Ureter (tissue), 1 donor: ENCODE data around the gene PLA2G5. TPM values are rescaled to one million over a fixed set of nuclear protein-coding genes. Genes with fewer than 3 reads are reported as not detected.
A peak's percentile ranks its signal among the peaks of the same experiment; 100 is the strongest.

ENCODE experiments used
- DNase-seq: peaks from one replicate; pipeline ENCODE4 v3.0.0-alpha.2; 2020; ENCODE audit warnings: low spot score
- total RNA-seq: library from RNA; stranded (reverse); gene quantifications from one replicate; pipeline ENCODE4 v1.2.4, GENCODE V29; 2023
- donor health status: DM: yes; HTN: yes; CAD: no.

Gene PLA2G5
- total RNA-seq, 1 donor from 2014 or later, result 2.4 TPM

- DNase-seq, result peak; percentile 3
Observed at GRCh38 chr1:20068722-20069121, 1.3 kb upstream of the PLA2G5 start.

- no peak for DNase-seq
Observed at GRCh38 chr1:20070357-20070756, 363 bp downstream of the PLA2G5 start.

- no peak for DNase-seq
Observed at GRCh38 chr1:20071416-20071815, 1.4 kb downstream of the PLA2G5 start.

GRCh38 chr1:20072771-20073170 is 2.8 kb downstream of the PLA2G5 start:
- DNase-seq, result no peak

- DNase-seq, result no peak
Observed at GRCh38 chr1:20073256-20073655, 3.3 kb downstream of the PLA2G5 start.

GRCh38 chr1:20074055-20074724 is 4.2 kb downstream of the PLA2G5 start:
- DNase-seq, result no peak

- DNase-seq, result no peak
Observed at GRCh38 chr1:20074725-20075171, 4.8 kb downstream of the PLA2G5 start.

- DNase-seq, result no peak
Observed at GRCh38 chr1:20075345-20075744, 5.4 kb downstream of the PLA2G5 start.

GRCh38 chr1:20076223-20076622 is 6.2 kb downstream of the PLA2G5 start:
- no peak for DNase-seq

GRCh38 chr1:20076710-20077461 is 6.9 kb downstream of the PLA2G5 start:
- DNase-seq, result no peak

GRCh38 chr1:20078171-20078651 is 8.2 kb downstream of the PLA2G5 start:
- DNase-seq, result no peak

GRCh38 chr1:20078711-20079110 is 8.7 kb downstream of the PLA2G5 start:
- no peak for DNase-seq

GRCh38 chr1:20079661-20080305 is 9.8 kb downstream of the PLA2G5 start:
- DNase-seq, result no peak

- DNase-seq, result no peak
Observed at GRCh38 chr1:20080441-20081352, 10.7 kb downstream of the PLA2G5 start.

- no peak for DNase-seq
Observed at GRCh38 chr1:20081353-20081810, 11.4 kb downstream of the PLA2G5 start.

- no peak for DNase-seq
Observed at GRCh38 chr1:20082772-20083171, 12.8 kb downstream of the PLA2G5 start.

GRCh38 chr1:20083178-20083944 is 13.4 kb downstream of the PLA2G5 start:
- DNase-seq, result no peak

GRCh38 chr1:20086800-20087199 is 16.8 kb downstream of the PLA2G5 start:
- no peak for DNase-seq

- DNase-seq, result no peak
Observed at GRCh38 chr1:20087668-20088067, 17.7 kb downstream of the PLA2G5 start.

- DNase-seq, result no peak
Observed at GRCh38 chr1:20089328-20090077, 19.5 kb downstream of the PLA2G5 start.
